Smooth muscle cell (in vitro differentiated cells): ENCODE measurements around the gene TMEM41B. TPM values are rescaled to one million over a fixed set of nuclear protein-coding genes. Genes with fewer than 3 reads are reported as not detected.

Source experiments
- DNase-seq: peaks from one replicate; lab custom pipeline; 2025; ENCODE audit not compliant: unreplicated experiment; lab: John Stamatoyannopoulos, UW
- H2AFZ ChIP-seq: fragments of 200-600 bp; sonication (generic); 2 replicates; pipeline ENCODE4 v1.6.0; 2016; ENCODE audit warnings: antibody characterized with exemption, low read depth, mild to moderate bottlenecking
- H3F3A ChIP-seq: fragments of 200-600 bp; sonication (generic); 2 replicates; pipeline ENCODE4 v1.6.0; 2017; ENCODE audit warnings: antibody characterized with exemption, low read depth
- H3K27ac ChIP-seq: fragments of 200-600 bp; sonication (generic); 2 replicates; pipeline ENCODE4 v1.5.1; 2016; ENCODE audit warnings: low read depth, mild to moderate bottlenecking
- H3K27me3 ChIP-seq: fragments of 200-600 bp; sonication (generic); 2 replicates; pipeline ENCODE4 v1.6.1; 2016; ENCODE audit warnings: low read depth, mild to moderate bottlenecking
- H3K36me3 ChIP-seq: fragments of 200-600 bp; sonication (generic); 2 replicates; pipeline ENCODE4 v1.5.1; 2016; ENCODE audit warnings: low read depth
- H3K4me1 ChIP-seq: fragments of 200-600 bp; sonication (generic); 2 replicates; pipeline ENCODE4 v1.5.1; 2016; ENCODE audit warnings: low read depth
- H3K4me2 ChIP-seq: fragments of 200-600 bp; sonication (generic); 2 replicates; pipeline ENCODE4 v1.6.0; 2016; ENCODE audit warnings: mild to moderate bottlenecking
- H3K4me3 ChIP-seq: fragments of 200-600 bp; sonication (generic); 2 replicates; pipeline ENCODE4 v1.5.1; 2016; ENCODE audit warnings: mild to moderate bottlenecking
- H3K79me2 ChIP-seq: fragments of 200-600 bp; sonication (generic); 2 replicates; pipeline ENCODE4 v1.6.0; 2016; ENCODE audit warnings: low read depth, mild to moderate bottlenecking
- H3K9ac ChIP-seq: fragments of 200-600 bp; sonication (generic); 2 replicates; pipeline ENCODE4 v1.6.0; 2016; ENCODE audit warnings: low read depth
- H3K9me3 ChIP-seq: fragments of 200-600 bp; sonication (generic); replicated peaks from 2 replicates; pipeline ENCODE4 v1.5.1; 2016; ENCODE audit warnings: low read depth
- H4K20me1 ChIP-seq: fragments of 200-600 bp; sonication (generic); 2 replicates; pipeline ENCODE4 v1.6.0; 2016; ENCODE audit warnings: low read depth
- CTCF ChIP-seq: fragments of 200-600 bp; sonication (generic); IDR thresholded peaks from 2 replicates; pipeline ENCODE4 v1.5.1; 2017; ENCODE audit warnings: borderline replicate concordance, mild to moderate bottlenecking, antibody characterized with exemption; ENCODE audit not compliant: insufficient read depth, poor library complexity, severe bottlenecking
- WGBS: methylation state at CpG from one replicate; pipeline ENCODE4 v1.1.7; 2016; ENCODE audit warnings: low lambda C conversion rate; 5-methylcytosine and 5-hydroxymethylcytosine counted together
- polyA plus RNA-seq: library from polyadenylated mRNA; unstranded; fragments of >200 nt; fragmentation: Nextera tagmentation; extraction: Ambion mirVana; gene quantifications from 2 replicates; pipeline ENCODE4 v1.2.1, GENCODE V29; 2016
- total RNA-seq: library from RNA; depleted of rRNA; stranded (reverse); fragments of >200 nt; gene quantifications from 2 replicates; pipeline ENCODE4 v1.2.3, GENCODE V29; 2014

TMEM41B gene
- total and polyA plus RNA-seq, 2 experiments from 2014 or later, result 33.6 to 57.3 TPM

DNA sequence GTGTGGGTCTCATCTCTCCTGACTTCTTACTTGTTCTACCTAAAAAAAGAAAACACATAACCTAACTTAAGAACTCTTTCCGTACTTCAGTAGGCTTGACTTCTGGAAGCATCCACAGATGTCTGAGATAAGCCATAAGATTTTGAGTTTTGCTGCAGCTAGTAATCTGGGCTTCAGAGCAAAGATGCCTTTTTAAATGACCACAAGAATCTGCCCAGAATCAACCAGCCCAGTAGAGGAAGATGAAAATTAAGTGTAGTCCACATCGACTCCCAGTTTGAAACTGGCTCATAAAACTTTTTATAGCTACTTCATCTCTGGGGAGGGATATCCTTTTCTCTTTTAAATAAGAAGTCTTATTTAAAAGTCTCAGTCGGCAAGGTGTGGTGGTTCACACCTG lies 60.0 kb downstream of the TMEM41B start:
- 39% methylated on average over 3 of the region's 3 CpGs for WGBS
- no peak for TF ChIP-seq CTCF
- Histone ChIP-seq H4K20me1 (peaks cover 100% of the 10 kb centered on the region), H3K4me3 (no peak overlapping the region), H3K4me2 (no peak overlapping the region), H3K27me3 (no peaks in the 10 kb centered on the region), H3K27ac (no peak overlapping the region), H3K9me3 (no peaks in the 10 kb centered on the region), H3K36me3 (no peaks in the 10 kb centered on the region), H3K9ac (no peak overlapping the region), H2AFZ (no peak overlapping the region), H3K4me1 (no peaks in the 10 kb centered on the region), H3K79me2 (peaks cover 100% of the 10 kb centered on the region), H3F3A (no peaks in the 10 kb centered on the region)
- DNase-seq, result no peak

DNA sequence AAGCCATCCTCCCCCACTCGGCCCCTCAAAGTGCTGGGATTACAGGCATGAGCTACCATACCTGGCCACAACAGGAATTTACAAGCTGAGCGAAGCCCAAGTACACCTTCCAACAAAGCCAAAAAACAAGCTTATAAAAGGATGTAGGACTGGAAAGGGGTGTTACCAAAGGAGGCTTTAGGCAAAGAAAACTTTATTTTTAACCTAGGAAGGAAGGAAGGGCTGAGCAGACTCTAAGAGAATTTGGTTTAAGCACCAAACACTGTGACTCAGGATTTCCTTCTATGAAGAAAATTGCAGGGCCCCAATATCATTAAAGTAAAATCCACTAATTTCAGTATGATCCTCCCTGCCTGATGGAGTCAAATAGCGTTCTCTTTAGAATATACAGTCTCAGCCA lies 61.3 kb downstream of the TMEM41B start:
- Histone ChIP-seq H3K27me3 (no peaks in the 10 kb centered on the region), H2AFZ (no peak overlapping the region), H3K4me2 (no peak overlapping the region), H3K4me3 (no peak overlapping the region), H3K4me1 (no peaks in the 10 kb centered on the region), H4K20me1 (peaks cover 100% of the 10 kb centered on the region), H3F3A (no peaks in the 10 kb centered on the region), H3K27ac (no peak overlapping the region), H3K9me3 (no peaks in the 10 kb centered on the region), H3K79me2 (peaks cover 100% of the 10 kb centered on the region), H3K36me3 (no peaks in the 10 kb centered on the region), H3K9ac (no peak overlapping the region)
- 85% methylated on average over 3 of the region's 3 CpGs for WGBS
- DNase-seq, result no peak
- no peak for TF ChIP-seq CTCF

- Histone ChIP-seq H3K36me3 (no peaks in the 10 kb centered on the region), H3K27me3 (no peaks in the 10 kb centered on the region), H2AFZ (no peak overlapping the region), H3K4me3 (no peak overlapping the region), H3K27ac (no peak overlapping the region), H3F3A (no peaks in the 10 kb centered on the region), H3K79me2 (peaks cover 100% of the 10 kb centered on the region), H4K20me1 (peaks cover 100% of the 10 kb centered on the region), H3K9me3 (no peaks in the 10 kb centered on the region), H3K4me2 (no peak overlapping the region), H3K4me1 (no peaks in the 10 kb centered on the region), H3K9ac (no peak overlapping the region)
- no peak for TF ChIP-seq CTCF
- no peak for DNase-seq
- WGBS, result 92% methylated on average over 3 of the region's 3 CpGs
Measured at GRCh38 chr11:9251311-9251710, 63.1 kb downstream of the TMEM41B start.

DNA sequence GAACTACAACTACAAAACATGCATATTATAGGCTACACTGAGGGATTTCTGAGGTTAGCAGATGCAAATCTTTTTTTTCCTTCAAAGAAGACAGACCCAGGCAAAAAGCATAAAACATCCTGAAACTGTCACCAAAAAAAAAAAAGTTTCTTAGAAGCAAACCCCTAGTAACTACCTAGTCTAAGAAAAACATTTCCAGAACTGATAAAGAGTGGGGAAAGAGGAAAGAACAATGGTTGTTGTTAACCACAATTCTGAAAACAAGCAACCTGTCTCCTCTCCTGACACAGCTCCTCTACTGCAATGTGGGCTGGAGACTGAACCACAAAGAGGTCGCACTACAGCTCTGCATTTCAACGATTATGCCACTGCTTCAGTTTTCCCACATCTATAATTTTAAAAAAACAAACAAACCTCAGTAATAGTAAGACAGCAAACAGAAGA lies 64.2 kb downstream of the TMEM41B start:
- H4K20me1 ChIP-seq, result peaks cover 100% of the 10 kb centered on the region
- H3F3A ChIP-seq, result no peaks in the 10 kb centered on the region
- no peak for DNase-seq
- peaks cover 100% of the 10 kb centered on the region for H3K79me2 ChIP-seq
- no peak overlapping the region for H3K27ac ChIP-seq
- H2AFZ ChIP-seq, result no peak overlapping the region
- H3K4me3 ChIP-seq, result no peak overlapping the region
- no peak overlapping the region for H3K4me2 ChIP-seq
- no peaks in the 10 kb centered on the region for H3K9me3 ChIP-seq
- no peaks in the 10 kb centered on the region for H3K36me3 ChIP-seq
- no peaks in the 10 kb centered on the region for H3K4me1 ChIP-seq
- 56% methylated on average over 2 of the region's 2 CpGs for WGBS
- no peak overlapping the region for H3K9ac ChIP-seq
- TF ChIP-seq CTCF, result no peak
- H3K27me3 ChIP-seq, result no peaks in the 10 kb centered on the region
